ENCODE results near the gene KCNK5.

DNA sequence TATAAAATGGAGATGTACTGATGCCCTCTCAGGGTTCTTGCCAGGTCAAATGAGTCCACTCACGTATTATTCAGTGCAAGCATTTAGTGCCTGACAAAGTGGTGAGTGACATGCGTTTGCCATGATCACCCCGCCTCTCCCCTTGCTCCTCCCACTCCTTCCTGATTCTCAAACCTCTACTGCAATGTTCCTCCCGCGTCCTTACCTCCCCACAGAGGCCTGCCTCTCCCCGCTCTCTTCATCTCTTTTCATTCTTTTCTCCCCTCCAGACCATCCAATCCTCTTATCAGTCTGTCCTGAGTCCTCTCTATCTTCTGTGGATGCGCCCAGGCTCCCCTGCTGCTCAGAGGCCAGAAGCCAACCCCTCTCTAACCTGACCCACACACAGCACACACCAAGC is 40.7 kb downstream of the KCNK5 start:
- TF ChIP-seq, protein P1, sequence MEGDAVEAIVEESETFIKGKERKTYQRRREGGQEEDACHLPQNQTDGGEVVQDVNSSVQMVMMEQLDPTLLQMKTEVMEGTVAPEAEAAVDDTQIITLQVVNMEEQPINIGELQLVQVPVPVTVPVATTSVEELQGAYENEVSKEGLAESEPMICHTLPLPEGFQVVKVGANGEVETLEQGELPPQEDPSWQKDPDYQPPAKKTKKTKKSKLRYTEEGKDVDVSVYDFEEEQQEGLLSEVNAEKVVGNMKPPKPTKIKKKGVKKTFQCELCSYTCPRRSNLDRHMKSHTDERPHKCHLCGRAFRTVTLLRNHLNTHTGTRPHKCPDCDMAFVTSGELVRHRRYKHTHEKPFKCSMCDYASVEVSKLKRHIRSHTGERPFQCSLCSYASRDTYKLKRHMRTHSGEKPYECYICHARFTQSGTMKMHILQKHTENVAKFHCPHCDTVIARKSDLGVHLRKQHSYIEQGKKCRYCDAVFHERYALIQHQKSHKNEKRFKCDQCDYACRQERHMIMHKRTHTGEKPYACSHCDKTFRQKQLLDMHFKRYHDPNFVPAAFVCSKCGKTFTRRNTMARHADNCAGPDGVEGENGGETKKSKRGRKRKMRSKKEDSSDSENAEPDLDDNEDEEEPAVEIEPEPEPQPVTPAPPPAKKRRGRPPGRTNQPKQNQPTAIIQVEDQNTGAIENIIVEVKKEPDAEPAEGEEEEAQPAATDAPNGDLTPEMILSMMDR (IDR thresholded peaks at IDR 0.05), result no peak
- TF ChIP-seq POLR2A (IDR thresholded peaks at IDR 0.05), result no peak
